Activated naive CD8-positive, alpha-beta T cell treated with anti-CD3 and anti-CD28 coated beads, Interleukin-2, amount 10 ng/mL, durations not matched to agents 7 days and 5 days (primary cell): Measurements from ENCODE around the gene ANKS4B. TPM values are rescaled to one million over a fixed set of nuclear protein-coding genes. Genes with fewer than 3 reads are reported as not detected.
"Not testable (repeated sequence)": the region's sequence is repeated elsewhere in the genome, so short reads cannot be mapped to it uniquely, and the experiment has no call there.

ENCODE experiments used
- ATAC-seq: fragments of 150-1000 bp; cut with Tn5 transposase; one replicate; pipeline ENCODE4 v1.10.0; 2021; ENCODE audit warnings: low read depth, moderate library complexity
- POLR2A ChIA-PET: fragments of 350-600 bp; sonication (Branson Sonifier 250); formaldehyde crosslinking; loops from one replicate; lab custom pipeline; 2021; ENCODE audit warnings: antibody characterized with exemption; lab: Charles Lee
- DNase-seq: peaks from one replicate; pipeline ENCODE4 v3.0.0; 2021
- H3K27ac Mint-ChIP-seq: one replicate; pipeline ENCODE4 v1.8.0; 2022; ENCODE audit warnings: mild to moderate bottlenecking, mixed read lengths
- H3K27me3 Mint-ChIP-seq: one replicate; pipeline ENCODE4 v1.8.0; 2022; ENCODE audit warnings: mild to moderate bottlenecking, moderate library complexity, mixed read lengths
- H3K36me3 Mint-ChIP-seq: one replicate; pipeline ENCODE4 v1.8.0; 2021; ENCODE audit warnings: mild to moderate bottlenecking, mixed read lengths
- H3K4me1 Mint-ChIP-seq: one replicate; pipeline ENCODE4 v1.8.0; 2021; ENCODE audit warnings: mixed read lengths
- H3K4me3 Mint-ChIP-seq: one replicate; pipeline ENCODE4 v1.8.0; 2022; ENCODE audit warnings: mild to moderate bottlenecking, moderate library complexity, mixed read lengths
- H3K9me3 Mint-ChIP-seq: one replicate; pipeline ENCODE4 v1.8.0; 2021; ENCODE audit warnings: mixed read lengths
- total RNA-seq, 2 experiments: library from RNA; stranded (reverse); gene quantifications; one replicate each; pipeline ENCODE4 v1.2.3, GENCODE V29; 2021

ANKS4B gene
- total RNA-seq, 2 experiments from 2014 or later, result not detected

DNA sequence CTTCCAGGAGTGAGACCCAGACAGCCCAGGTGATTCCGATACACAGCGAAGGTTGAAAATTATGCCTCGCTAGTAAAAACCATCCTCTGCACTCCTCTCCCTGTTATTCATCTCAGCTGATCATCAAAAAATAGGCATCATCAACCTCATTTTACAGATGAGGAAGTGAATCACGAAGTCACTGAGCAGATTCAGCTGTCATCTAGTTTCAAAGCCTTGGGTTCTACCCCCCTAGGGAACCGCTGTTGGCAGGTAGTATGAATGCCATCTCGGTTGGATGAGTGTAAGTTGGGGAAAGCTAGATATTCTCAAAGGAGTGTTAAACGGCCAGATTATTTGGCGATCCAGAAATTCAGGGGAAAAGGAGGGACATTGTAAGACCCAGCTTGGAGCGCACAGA is 42.6 kb downstream of the ANKS4B start:
- POLR2A ChIA-PET, result no interaction called here
- H3K4me3 Mint-ChIP-seq, result no peak overlapping the region
- ATAC-seq (no peak), DNase-seq (no peak)
- H3K27me3 Mint-ChIP-seq, result peaks cover 60% of the 10 kb centered on the region
- no peaks in the 10 kb centered on the region for H3K36me3 Mint-ChIP-seq
- no peaks in the 10 kb centered on the region for H3K9me3 Mint-ChIP-seq
- peaks cover 4% of the 10 kb centered on the region for H3K4me1 Mint-ChIP-seq
- no peak overlapping the region for H3K27ac Mint-ChIP-seq

- no peak for DNase-seq
- ATAC-seq, result no peak
- peaks cover 4% of the 10 kb centered on the region for H3K4me1 Mint-ChIP-seq
- POLR2A ChIA-PET, result no interaction called here
- H3K4me3 Mint-ChIP-seq, result no peak overlapping the region
- peaks cover 72% of the 10 kb centered on the region for H3K27me3 Mint-ChIP-seq
- H3K27ac Mint-ChIP-seq, result no peak overlapping the region
- H3K36me3 Mint-ChIP-seq, result no peaks in the 10 kb centered on the region
- no peaks in the 10 kb centered on the region for H3K9me3 Mint-ChIP-seq
Measured at GRCh38 chr16:21277045-21277926, 43.8 kb downstream of the ANKS4B start.

DNA sequence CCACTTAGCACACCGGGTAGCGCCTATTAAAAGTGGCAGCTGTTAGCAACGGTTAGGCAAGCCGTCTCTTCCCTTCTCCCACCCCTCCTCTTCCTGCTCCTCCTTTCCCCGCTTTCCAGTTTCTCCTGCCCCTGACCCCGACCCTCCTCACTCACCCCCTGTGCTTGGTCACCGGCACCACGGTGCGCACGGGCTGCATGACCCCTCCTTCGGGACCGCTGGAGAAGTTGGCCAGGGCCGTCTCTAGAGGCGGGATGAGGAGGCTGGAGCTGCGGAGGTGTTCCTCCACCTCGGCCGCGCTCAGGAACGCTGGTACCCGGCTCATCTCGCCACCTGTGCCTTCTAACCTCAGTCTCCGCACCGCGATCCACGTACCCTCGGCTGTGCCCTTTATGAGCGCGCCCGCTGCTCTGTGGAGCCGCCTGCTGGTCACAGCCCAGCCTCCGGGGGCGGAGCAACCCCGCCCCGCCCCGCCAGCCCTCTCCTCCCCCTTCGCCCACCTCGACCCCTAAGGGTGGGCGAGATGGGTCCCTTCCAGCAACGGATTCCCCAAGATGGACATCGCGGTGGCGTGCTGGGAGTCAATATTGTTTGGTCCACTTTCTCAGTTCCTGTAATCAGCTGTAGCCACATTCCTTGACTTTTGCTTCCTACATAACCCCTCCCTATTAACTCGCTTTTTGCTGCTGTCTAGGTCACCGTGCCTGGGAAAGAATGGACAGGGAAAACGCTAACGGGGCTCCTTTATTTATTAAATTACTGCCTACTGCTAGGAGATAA is 44.6 kb downstream of the ANKS4B start, which contains the start of gene CRYM:
CRYM (minus strand) TSS at position 364 of the 780 bp plus-strand sequence; CDS start at position 325, 39 bp downstream.
- ATAC-seq (peak; percentile 86), DNase-seq (peak; percentile 71)
- H3K36me3 Mint-ChIP-seq, result no peaks in the 10 kb centered on the region
- no peak within 1 kb of the TSS for H3K27ac Mint-ChIP-seq
- peak within 1 kb of the TSS; percentile 39 for H3K4me3 Mint-ChIP-seq
- H3K4me1 Mint-ChIP-seq, result peaks cover 4% of the 10 kb centered on the region
- H3K27me3 Mint-ChIP-seq, result peaks cover 76% of the 10 kb centered on the region
- H3K9me3 Mint-ChIP-seq, result no peaks in the 10 kb centered on the region
- POLR2A ChIA-PET, result no interaction called here

GRCh38 chr16:21279501-21279900 is 46.0 kb downstream of the ANKS4B start:
- DNase-seq (no peak), ATAC-seq (no peak)
- Mint-ChIP-seq H3K4me1 (peaks cover 7% of the 10 kb centered on the region), H3K4me3 (no peak overlapping the region), H3K9me3 (no peaks in the 10 kb centered on the region), H3K27ac (no peak overlapping the region), H3K36me3 (no peaks in the 10 kb centered on the region), H3K27me3 (peaks cover 79% of the 10 kb centered on the region)
- POLR2A ChIA-PET, result no interaction called here

DNA sequence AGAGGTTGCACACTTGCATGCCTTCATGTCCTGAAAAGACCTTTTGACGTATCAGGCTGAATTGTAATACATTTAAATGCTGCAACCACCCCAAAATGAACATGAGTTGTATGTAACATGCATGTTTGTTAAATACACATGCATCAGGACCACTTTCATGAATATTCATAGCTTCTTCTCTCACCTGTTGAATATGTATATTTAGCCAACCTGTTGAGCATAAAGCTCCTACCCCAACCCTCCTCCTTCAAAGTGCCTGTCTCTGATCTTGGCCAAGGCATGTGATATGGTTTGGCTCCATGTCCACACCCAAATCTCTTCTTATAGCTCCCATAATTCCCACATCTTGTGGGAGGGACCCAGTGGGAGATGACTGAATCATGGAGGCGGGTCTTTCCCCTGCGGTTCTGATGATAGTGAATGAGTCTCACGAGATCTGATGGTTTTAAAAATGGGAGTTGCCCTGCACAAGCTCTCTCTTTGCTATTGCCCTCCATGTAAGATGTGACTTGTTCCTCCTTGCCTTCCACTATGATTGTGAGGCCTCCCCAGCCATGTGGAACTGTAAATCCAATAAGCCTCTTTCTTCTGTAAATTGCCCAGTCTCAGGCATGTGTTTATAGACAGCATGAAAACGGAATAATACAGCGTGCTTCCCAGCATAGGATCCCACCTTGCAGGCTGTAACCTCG is 48.3 kb downstream of the ANKS4B start:
- ATAC-seq (no peak), DNase-seq (no peak)
- POLR2A ChIA-PET, result no interaction called here
- H3K36me3 Mint-ChIP-seq, result no peaks in the 10 kb centered on the region
- H3K9me3 Mint-ChIP-seq, result no peaks in the 10 kb centered on the region
- H3K4me3 Mint-ChIP-seq, result no peak overlapping the region
- H3K27ac Mint-ChIP-seq, result no peak overlapping the region
- peaks cover 79% of the 10 kb centered on the region for H3K27me3 Mint-ChIP-seq
- peaks cover 7% of the 10 kb centered on the region for H3K4me1 Mint-ChIP-seq

- Mint-ChIP-seq H3K4me3 (peak overlapping the region; percentile 57), H3K27ac (no peak overlapping the region), H3K27me3 (peaks cover 78% of the 10 kb centered on the region), H3K9me3 (no peaks in the 10 kb centered on the region), H3K36me3 (no peaks in the 10 kb centered on the region), H3K4me1 (peaks cover 3% of the 10 kb centered on the region)
- DNase-seq (peak; percentile 34), ATAC-seq (no peak)
- POLR2A ChIA-PET, result no interaction called here
Measured at GRCh38 chr16:21283521-21284289, 50.2 kb downstream of the ANKS4B start.

DNA sequence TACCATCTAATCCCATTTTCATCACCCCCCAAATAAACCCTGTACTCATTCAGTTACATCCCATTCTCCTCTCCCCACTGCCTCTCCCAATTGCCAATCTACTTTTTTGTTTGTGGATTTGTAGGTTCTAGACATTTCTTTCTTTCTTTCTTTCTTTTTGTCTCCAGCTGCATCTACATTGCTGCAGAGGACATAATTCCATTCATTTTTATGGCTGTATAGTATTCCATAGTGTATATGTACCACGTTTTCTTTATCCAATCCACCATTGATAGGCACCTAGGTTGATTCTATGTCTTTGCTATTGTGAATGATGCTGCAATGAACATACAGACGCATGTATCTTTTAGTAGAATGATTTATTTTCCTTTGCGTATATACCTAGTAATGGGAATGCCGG is 50.9 kb downstream of the ANKS4B start:
- Mint-ChIP-seq H3K27me3 (peaks cover 78% of the 10 kb centered on the region), H3K4me3 (no peak overlapping the region), H3K4me1 (peaks cover 3% of the 10 kb centered on the region), H3K9me3 (peaks cover 2% of the 10 kb centered on the region), H3K36me3 (no peaks in the 10 kb centered on the region), H3K27ac (no peak overlapping the region)
- no peak for DNase-seq
- POLR2A ChIA-PET, result no interaction called here
- ATAC-seq, result no peak

DNA sequence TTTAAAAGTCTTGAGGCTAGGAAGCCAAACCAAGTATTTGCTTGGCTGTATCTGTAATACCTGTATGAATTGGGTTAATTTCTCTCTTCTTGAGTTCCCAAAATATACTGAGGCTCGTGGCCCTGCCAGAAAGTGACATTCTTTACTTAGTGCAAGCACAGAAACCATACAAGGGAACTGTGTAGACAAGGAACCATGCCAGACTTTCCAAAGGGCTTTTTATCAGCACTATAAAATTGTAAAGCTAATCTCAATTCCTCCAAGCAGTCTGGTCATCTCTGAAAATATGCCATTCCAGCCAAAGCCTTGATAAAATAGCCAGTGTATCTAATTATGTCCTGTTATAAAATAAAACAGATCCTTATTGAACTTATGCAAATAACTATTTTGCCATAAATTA is 51.8 kb downstream of the ANKS4B start:
- no peaks in the 10 kb centered on the region for H3K36me3 Mint-ChIP-seq
- peaks cover 2% of the 10 kb centered on the region for H3K9me3 Mint-ChIP-seq
- no peak for DNase-seq
- peaks cover 3% of the 10 kb centered on the region for H3K4me1 Mint-ChIP-seq
- no peak for ATAC-seq
- peaks cover 71% of the 10 kb centered on the region for H3K27me3 Mint-ChIP-seq
- POLR2A ChIA-PET, result no interaction called here
- H3K27ac Mint-ChIP-seq, result no peak overlapping the region
- H3K4me3 Mint-ChIP-seq, result no peak overlapping the region

DNA sequence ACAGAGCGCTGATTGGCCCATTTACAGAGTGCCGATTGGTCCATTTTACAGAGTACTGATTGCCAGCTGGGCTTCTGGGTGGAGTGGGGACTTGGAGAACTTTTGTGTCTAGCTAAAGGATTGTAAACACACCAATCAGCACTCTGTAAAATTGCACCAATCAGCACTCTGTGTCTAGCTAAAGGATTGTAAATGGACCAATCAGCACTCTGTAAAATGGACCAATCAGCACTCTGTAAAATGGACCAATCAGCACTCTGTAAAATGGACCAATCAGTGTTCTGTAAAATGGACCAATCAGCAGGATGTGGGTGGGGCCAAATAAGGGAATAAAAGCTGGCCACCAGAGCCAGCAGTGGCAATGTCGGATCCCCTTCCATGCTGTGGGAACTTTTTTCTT is 56.3 kb downstream of the ANKS4B start:
- DNase-seq, H3K9me3 Mint-ChIP-seq, POLR2A ChIA-PET, ATAC-seq, H3K4me1 Mint-ChIP-seq, H3K36me3 Mint-ChIP-seq, H3K4me3 Mint-ChIP-seq, H3K27ac Mint-ChIP-seq: not testable (repeated sequence)
- peaks cover 73% of the 10 kb centered on the region for H3K27me3 Mint-ChIP-seq

DNA sequence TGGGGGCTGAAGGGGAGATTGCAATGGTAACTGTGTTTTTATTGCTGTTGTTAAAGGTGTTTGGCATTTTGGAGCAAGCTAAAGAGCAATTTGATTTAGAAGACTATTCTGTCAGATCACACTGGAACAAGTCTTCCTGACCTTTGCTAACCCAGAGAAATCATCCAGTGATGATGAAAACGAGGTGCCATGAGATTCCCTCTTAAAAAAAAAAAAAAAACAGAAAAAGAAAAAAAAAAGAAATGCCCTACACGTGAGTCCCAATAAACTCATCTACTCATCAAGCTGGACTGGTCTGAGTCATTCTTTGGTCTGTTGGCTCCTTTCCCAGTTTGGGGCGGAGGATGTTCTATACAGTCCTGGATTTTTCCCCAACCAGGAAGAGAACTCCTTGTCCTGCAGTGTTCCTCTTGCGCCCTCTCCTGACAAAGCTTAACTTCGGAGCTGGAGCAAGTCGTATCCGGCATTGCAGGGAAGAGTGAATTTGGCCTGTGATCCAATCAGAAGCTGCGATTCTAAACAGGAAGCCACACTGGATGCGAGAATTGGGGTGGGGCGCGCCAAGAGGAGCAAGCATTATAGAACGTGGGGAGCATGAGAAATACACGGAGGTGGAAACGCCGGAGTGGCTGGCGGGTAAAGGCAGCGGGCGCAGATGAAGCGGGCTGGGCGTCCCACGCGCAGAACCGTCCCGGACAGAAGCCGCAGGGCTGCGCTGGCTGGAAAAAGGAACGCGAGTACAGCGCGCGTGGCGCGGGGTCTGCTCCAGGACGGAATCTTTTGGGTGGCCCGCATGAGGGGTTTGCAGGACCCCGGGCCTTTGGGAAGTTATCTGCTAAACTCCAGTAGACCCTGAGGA is 67.0 kb downstream of the ANKS4B start:
- peak; percentile 45 for DNase-seq
- Mint-ChIP-seq H3K9me3 (no peaks in the 10 kb centered on the region), H3K27me3 (peaks cover 48% of the 10 kb centered on the region), H3K27ac (peak overlapping the region; percentile 25), H3K4me1 (peaks cover 14% of the 10 kb centered on the region), H3K36me3 (no peaks in the 10 kb centered on the region), H3K4me3 (peak overlapping the region; percentile 90)
- POLR2A ChIA-PET, result interaction anchor here (0.6 to 1.5 kb wide), 3 partner anchors 112 to 559 kb away, joined by 3 to 13 read pairs (median 3); partner anchors contain the start of gene LDAF1
- peak; percentile 66 for ATAC-seq

DNA sequence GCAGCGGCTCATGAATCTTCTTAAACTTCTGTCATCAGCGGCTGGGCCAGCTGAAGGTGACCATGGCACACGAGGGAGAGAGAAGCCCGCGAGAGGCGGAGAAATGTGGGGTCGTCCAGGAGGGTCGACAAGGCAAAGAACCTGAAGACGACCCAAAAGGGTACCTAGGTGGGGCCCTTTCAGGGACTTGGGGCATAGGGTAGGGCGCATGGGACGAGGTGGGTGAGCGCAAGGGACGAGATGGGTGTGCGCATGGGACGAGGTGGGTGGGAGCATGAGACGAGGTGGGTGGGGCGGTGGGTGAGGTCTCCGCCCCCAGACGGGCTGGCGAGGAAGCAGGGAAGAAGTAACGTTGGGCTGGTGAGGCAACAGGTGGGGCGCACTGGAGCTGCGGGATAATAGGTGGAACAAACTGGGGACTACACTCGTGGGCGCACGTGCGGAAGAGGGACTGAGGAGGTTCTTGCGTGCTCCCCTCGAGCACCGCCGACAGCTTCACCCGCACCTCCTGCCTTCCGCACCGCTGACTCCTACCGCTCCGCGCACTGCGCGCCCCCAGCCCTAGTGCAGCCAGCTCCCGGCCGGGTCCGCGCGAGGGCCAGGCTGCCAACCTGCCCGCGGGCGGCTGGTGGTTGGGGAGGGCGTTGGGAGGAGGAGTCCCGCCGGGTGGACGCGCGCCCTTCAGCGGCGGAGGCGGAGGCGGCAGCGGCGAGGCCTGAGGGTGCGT is 67.8 kb downstream of the ANKS4B start:
- peak overlapping the region; percentile 90 for H3K4me3 Mint-ChIP-seq
- POLR2A ChIA-PET, result interaction anchor here (1.4 to 1.5 kb wide), 2 partner anchors 113 to 143 kb away, joined by 3 to 13 read pairs; partner anchors contain the start of gene LDAF1
- peak; percentile 68 for ATAC-seq
- H3K36me3 Mint-ChIP-seq, result no peaks in the 10 kb centered on the region
- H3K9me3 Mint-ChIP-seq, result no peaks in the 10 kb centered on the region
- peak; percentile 68 for DNase-seq
- peak overlapping the region; percentile 25 for H3K27ac Mint-ChIP-seq
- peaks cover 14% of the 10 kb centered on the region for H3K4me1 Mint-ChIP-seq
- peaks cover 48% of the 10 kb centered on the region for H3K27me3 Mint-ChIP-seq
